Esophagus (tissue), 2 donors: ENCODE data around the gene JARID2. TPM values are rescaled to one million over a fixed set of nuclear protein-coding genes. Genes with fewer than 3 reads are reported as not detected.

Experiments used
- H3K27ac ChIP-seq, 2 donors: one replicate each; pipeline ENCODE4 v1.5.1; 2013; ENCODE audit warnings: low read depth in 2 of 2, mild to moderate bottlenecking in 2 of 2, inconsistent platforms in 1 of 2, low read length in 1 of 2, moderate library complexity in 1 of 2
- H3K27me3 ChIP-seq, 2 donors: one replicate each; pipeline ENCODE4 v1.6.1; 2013; ENCODE audit warnings: low read length in 2 of 2, control low read depth in 1 of 2, mild to moderate bottlenecking in 1 of 2; ENCODE audit not compliant: insufficient read depth in 2 of 2, control insufficient read depth in 1 of 2
- H3K36me3 ChIP-seq, 2 donors: one replicate each; pipeline ENCODE4 v1.6.1; 2013; ENCODE audit warnings: low read length in 1 of 2; ENCODE audit not compliant: control insufficient read depth in 2 of 2, insufficient read depth in 2 of 2
- H3K4me1 ChIP-seq, 2 donors: one replicate each; pipeline ENCODE4 v1.6.1; 2013; ENCODE audit warnings: low read length in 1 of 2; ENCODE audit not compliant: control insufficient read depth in 2 of 2, insufficient read depth in 2 of 2
- H3K4me3 ChIP-seq, 2 donors: one replicate each; pipeline ENCODE4 v1.5.1; 2013; ENCODE audit warnings: low read length in 2 of 2, mild to moderate bottlenecking in 2 of 2, low read depth in 1 of 2, moderate library complexity in 1 of 2
- H3K9me3 ChIP-seq, 2 donors: one replicate each; pipeline ENCODE4 v1.6.1; 2013; ENCODE audit warnings: mild to moderate bottlenecking in 2 of 2, low read depth in 1 of 2, low read length in 1 of 2, moderate library complexity in 1 of 2; ENCODE audit not compliant: control insufficient read depth in 2 of 2, insufficient read depth in 1 of 2
- WGBS, 2 donors: extraction: QIAGEN DNeasy Blood & Tissue Kit; methylation state at CpG; one replicate each; pipeline ENCODE4 v1.1.7; 2013; 5-methylcytosine and 5-hydroxymethylcytosine counted together
- polyA plus RNA-seq, 2 donors: library from polyadenylated mRNA; stranded (reverse); fragments of 200-250 nt; gene quantifications; one replicate each; pipeline ENCODE4 v1.2.3, GENCODE V29; 2013
- donor health status: healthy with polysubstance abuse.
- donor health status: Bipolar disorder and iron deficiency.

JARID2 gene
- polyA plus RNA-seq, 2 donors: 7.9 to 8.3 TPM

DNA sequence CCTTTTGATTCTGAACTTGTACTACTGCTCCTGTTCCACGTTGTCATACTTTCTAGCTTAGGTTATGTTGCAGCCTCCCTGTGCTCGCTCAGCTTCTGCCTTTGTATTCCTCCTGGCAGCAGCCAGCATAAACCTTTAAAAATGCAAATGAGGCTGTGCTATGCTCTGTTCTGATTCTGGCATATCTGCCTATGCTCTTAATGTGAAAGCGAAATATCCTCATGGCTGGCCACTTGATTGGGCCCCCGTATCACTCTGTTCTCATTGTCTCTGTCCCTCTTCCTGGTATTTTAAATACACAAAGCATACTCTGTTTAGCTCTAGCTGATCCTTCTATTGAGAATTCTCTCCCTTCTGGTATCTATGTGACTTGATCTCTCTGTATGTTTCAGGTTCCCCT is 139.0 kb downstream of the JARID2 start:
- 43 to 44% methylated on average over 4 of the region's 4 CpGs for WGBS, 2 donors

DNA sequence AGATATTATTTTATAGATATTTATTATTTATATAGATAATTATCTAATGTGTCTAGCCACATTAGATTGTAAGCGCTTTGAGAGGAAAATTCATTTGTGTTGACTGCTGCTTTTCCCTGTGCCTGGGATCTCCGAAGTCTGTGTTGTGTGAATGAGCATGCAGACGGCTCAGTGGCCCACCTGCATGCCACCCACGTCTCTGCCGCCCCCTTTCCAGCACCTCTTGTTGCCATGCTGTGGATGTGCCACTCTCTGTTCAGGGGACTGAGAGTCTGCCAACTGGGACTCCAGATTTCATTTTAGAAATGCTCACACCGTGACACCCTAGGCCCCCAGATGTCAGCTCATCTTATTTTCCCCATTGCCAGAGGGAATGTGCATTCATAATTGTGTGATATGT is 139.7 kb downstream of the JARID2 start:
- H3K27ac ChIP-seq: no peak overlapping the region
- no peaks in the 10 kb centered on the region for H3K36me3 ChIP-seq
- no peak overlapping the region for H3K4me3 ChIP-seq
- no peaks in the 10 kb centered on the region for H3K27me3 ChIP-seq
- H3K9me3 ChIP-seq: no peaks in the 10 kb centered on the region
- WGBS, 2 donors: 77 to 86% methylated on average over 6 of the region's 6 CpGs
- H3K4me1 ChIP-seq: peaks cover 10 to 11% of the 10 kb centered on the region in 2 donors

More for the DNA sequence above, 139.0 kb downstream of the JARID2 start:
- no peak overlapping the region for H3K4me3 ChIP-seq
- no peaks in the 10 kb centered on the region for H3K27me3 ChIP-seq
- no peaks in the 10 kb centered on the region for H3K36me3 ChIP-seq
- H3K9me3 ChIP-seq: no peaks in the 10 kb centered on the region
- peaks cover 6 to 7% of the 10 kb centered on the region in 2 donors for H3K4me1 ChIP-seq
- no peak overlapping the region for H3K27ac ChIP-seq

DNA sequence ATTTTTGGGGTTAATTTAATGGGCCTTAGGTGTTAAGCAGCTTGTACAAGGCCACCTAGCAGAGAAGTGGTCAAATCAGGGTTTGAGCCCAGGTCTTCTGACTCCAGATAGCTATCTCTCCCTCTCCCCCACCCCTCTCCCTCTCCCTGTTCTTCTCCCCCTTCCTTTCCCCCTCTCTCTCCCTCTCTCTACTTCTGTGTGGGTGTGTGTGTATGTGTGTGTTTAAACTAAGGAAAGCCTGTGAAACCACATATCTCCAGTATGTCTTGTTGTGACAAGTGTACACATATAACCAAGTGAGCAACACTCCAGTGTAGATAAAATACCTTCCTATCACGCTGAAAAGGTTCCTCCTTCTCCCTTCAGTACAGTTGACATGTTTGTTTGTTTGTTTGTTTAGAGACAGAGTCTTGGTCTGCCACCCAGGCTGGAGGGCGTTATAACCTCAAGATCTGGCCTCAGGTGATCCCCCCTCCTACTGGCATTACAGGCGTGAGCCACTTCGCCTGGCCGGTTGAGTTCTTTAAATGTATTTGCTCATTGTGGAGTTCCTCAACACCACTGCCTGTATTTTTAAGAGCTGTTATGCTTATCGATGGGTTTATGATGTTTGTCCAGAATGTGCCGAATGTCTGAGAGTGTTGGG is 140.4 kb downstream of the JARID2 start:
- Histone ChIP-seq H3K36me3 (no peaks in the 10 kb centered on the region), H3K27ac (no peak overlapping the region), H3K27me3 (no peaks in the 10 kb centered on the region), H3K9me3 (no peaks in the 10 kb centered on the region), H3K4me1 (peaks cover 10 to 16% of the 10 kb centered on the region in 2 donors), H3K4me3 (no peak overlapping the region)
- WGBS, 2 donors: 72 to 84% methylated on average over 7 of the region's 7 CpGs

DNA sequence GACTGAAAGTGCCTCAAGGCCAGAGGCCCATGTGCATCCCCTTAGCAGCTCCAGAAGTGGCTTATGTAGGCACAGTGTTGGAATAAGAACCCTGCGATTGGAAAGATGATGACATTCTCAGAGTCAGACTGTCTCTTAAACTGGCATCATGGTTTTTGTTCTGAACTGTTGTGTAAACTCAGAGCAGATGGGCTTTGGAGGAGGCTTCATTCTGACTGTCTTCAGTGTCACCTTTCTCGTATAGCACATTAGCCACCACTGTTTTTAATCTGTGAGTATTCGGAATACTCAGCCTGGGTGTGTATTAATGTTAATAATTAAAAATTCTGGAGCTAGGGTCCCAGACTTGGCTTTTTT is 140.9 kb downstream of the JARID2 start:
- Histone ChIP-seq H3K36me3 (no peaks in the 10 kb centered on the region), H3K27me3 (no peaks in the 10 kb centered on the region), H3K9me3 (no peaks in the 10 kb centered on the region), H3K4me3 (no peak overlapping the region), H3K4me1 (peaks cover 10 to 18% of the 10 kb centered on the region in 2 donors), H3K27ac (no peak overlapping the region)
- 87 to 89% methylated on average over 3 of the region's 3 CpGs for WGBS, 2 donors

DNA sequence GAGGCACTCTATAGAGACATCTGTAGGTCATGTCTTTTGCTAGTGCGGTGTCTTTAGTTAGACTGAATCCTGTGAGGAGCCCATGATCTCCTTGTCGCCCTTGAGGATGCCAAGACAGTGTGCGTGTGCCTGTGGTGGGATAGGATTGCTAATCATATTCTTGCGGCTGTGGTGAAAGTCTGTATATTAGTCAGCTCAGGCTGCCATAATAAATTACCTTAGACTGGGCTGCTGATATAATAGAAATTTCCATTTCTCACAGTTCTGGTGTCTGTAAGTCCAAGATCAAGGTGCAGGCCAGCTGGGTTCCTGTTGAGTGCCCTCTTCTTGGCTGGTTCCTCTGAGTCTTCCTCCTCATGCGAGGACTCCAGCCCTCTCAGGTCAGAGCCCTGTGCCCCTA is 141.2 kb downstream of the JARID2 start:
- H3K27me3 ChIP-seq: no peaks in the 10 kb centered on the region
- H3K36me3 ChIP-seq: no peaks in the 10 kb centered on the region
- WGBS, 2 donors: 64 to 87% methylated on average over 5 of the region's 5 CpGs
- no peak overlapping the region for H3K27ac ChIP-seq
- H3K4me3 ChIP-seq: no peak overlapping the region
- H3K4me1 ChIP-seq: peaks cover 10 to 19% of the 10 kb centered on the region in 2 donors
- H3K9me3 ChIP-seq: no peaks in the 10 kb centered on the region

DNA sequence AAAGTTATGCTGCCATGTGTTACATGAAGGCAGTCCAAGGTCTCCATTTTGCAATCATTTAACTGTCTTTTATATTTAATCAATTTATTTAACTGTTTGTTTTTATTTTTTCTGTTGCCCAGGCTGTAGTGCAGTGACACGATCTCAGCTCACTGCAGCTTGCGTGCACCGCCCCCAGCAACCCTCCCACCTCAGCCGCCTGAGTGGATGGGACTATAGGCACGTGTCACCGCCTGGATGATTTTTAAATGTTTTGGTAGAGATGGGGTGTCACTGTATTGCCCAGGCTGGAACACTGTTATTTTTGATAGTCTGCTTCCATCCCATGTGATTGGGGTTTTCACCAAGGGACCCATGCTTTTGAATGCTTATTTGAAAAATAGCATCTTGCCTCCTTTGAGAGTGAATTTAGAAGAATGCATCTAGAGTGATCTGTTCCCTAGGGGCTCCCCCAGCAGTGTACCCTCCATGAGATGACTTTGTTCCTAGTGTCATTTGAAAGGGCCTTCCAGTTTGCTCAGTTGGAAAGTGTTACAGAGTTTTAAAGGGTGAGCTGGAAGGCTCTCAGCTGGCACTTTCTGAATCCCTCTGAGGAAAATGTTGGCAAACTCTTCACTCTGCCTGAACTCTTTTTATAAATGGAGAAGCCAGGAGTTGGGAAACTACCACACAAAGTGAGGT is 143.4 kb downstream of the JARID2 start:
- WGBS, 2 donors: 88 to 89% methylated on average over 6 of the region's 6 CpGs
- H3K4me3 ChIP-seq: no peak overlapping the region
- no peak overlapping the region for H3K27ac ChIP-seq
- H3K36me3 ChIP-seq: no peaks in the 10 kb centered on the region
- peaks cover 4 to 23% of the 10 kb centered on the region in 2 donors for H3K4me1 ChIP-seq
- H3K9me3 ChIP-seq: no peaks in the 10 kb centered on the region
- no peaks in the 10 kb centered on the region for H3K27me3 ChIP-seq

DNA sequence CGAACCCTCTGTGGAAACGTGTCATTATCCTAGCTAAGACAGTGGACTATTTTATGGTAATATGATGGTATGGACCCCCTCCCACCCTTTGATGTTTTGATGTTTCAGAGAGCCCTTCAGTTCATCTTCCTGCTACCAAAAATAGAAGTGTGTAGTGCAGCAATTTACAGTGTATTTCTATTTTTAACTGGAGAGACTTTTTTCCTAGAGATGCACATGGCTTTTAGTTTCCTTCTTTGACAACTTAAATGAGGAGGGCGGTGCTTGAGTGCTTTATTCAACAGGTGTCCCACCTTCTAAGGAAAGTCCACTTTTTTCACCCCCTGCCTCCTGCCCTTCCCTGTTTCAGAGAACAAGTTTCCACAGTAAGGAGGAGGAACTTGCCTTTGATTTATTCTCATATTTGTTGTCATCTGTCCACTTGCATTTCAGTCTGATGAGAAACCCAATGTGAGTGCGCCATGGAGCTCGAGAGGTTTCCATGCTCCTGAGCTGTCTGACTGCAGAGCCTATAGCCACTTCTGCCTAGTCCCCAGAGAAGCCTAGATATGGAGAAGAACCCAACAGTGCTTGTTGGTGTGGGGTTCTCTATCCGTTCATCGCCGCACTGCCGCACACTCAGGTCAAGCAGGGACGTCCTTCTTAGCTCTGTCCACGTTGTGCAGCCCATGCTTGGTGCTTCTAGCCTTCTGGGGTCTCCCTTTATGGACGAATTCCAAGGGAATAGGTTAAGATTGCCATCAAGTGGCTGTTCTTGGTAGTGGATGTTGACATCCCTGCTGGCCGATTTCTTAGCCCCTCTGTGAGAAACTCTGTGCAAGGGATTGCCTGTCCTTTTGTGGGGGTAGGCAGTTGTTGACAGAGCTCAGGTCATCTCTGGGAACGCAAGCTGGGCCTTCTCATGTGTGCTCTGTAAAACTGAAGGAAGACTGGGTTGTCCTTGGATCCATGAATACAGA is 144.2 kb downstream of the JARID2 start:
- H3K27me3 ChIP-seq: no peaks in the 10 kb centered on the region
- no peaks in the 10 kb centered on the region for H3K9me3 ChIP-seq
- peaks cover 4 to 21% of the 10 kb centered on the region in 2 donors for H3K4me1 ChIP-seq
- no peak overlapping the region for H3K27ac ChIP-seq
- WGBS, 2 donors: 58 to 59% methylated on average over 14 of the region's 14 CpGs
- H3K36me3 ChIP-seq: no peaks in the 10 kb centered on the region
- no peak overlapping the region for H3K4me3 ChIP-seq

DNA sequence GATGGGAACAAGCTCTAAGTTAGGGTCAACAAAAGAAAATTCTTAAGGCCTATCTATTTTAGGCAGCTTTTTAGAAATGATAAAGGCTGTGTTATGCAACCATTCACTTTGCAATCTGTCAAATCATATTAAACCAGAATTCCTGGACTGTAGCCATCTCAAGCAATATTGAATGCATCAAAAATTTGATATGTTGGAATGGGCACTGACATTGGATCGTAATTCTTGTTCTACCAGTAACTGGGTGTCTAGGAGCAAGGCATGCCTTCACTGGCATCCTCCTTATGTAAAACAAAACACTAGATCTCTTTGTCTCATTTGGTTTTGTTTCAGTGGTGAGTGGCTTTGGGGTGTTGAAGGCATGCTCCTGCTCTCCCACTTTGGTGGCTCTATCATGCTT is 145.6 kb downstream of the JARID2 start:
- Histone ChIP-seq H3K4me3 (no peak overlapping the region), H3K27ac (peak overlapping the region; percentile 22 to 28), H3K27me3 (no peaks in the 10 kb centered on the region), H3K9me3 (no peaks in the 10 kb centered on the region), H3K36me3 (no peaks in the 10 kb centered on the region), H3K4me1 (peaks cover 4 to 18% of the 10 kb centered on the region in 2 donors)
- WGBS, 2 donors: 38 to 39% methylated on average over 1 of the region's 1 CpG

DNA sequence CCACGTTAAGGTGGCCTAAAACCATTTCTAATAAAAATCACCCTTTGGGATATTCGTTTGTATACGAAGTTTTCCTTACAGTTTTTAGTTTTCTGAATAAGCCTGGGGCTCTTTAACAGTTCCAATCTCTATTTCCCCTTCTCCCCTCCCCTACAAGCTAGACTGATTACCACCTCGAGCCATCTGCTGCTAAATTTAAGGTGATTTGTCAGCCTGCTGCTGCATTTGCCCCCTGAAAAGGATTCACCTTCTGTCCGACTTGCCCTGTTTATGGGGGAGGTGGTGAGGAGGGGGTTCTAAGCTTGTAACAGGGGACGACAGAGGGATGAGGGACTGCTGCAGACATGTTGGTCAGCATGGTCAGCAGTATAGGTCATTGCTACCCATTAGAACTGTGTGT is 146.3 kb downstream of the JARID2 start:
- Histone ChIP-seq H3K27ac (peak overlapping the region in 1 of 2 donors; percentile 16), H3K4me3 (no peak overlapping the region), H3K27me3 (no peaks in the 10 kb centered on the region), H3K9me3 (no peaks in the 10 kb centered on the region), H3K36me3 (no peaks in the 10 kb centered on the region), H3K4me1 (peaks cover 4 to 18% of the 10 kb centered on the region in 2 donors)
- 71 to 72% methylated on average over 6 of the region's 6 CpGs for WGBS, 2 donors
